ENCODE results near the gene OR1A1.
"Not testable (repeated sequence)": the region's sequence is repeated elsewhere in the genome, so short reads cannot be mapped to it uniquely, and the experiment has no call there.

OR1A1 gene

GRCh38 chr17:3207367-3207766 lies at the start of gene OR1A1:
OR1A1 (plus strand) TSS chr17:3207667; CDS start chr17:3215621, 7,954 bp downstream.
- no peaks in the 10 kb centered on the region for H3K36me3 ChIP-seq (ENCODE audit: control insufficient read depth in 5 of 5, insufficient read depth in 5 of 5, low read length in 5 of 5)
- no peak within 1 kb of the TSS for H3K9ac ChIP-seq (ENCODE audit: low read length in 5 of 5)
- peaks cover 0 to 10% (median under 1%) of the 10 kb centered on the region in 5 donors for H3K9me3 ChIP-seq (ENCODE audit: control insufficient read depth in 5 of 5, low read length in 5 of 5)
- H3K4me3 ChIP-seq (ENCODE audit: low read depth in 1 of 5, low read length in 5 of 5): no peak within 1 kb of the TSS
- no peaks in the 10 kb centered on the region for H3K27me3 ChIP-seq (ENCODE audit: control insufficient read depth in 5 of 5, insufficient read depth in 4 of 5, low read length in 5 of 5)
- no peaks in the 10 kb centered on the region for H3K4me1 ChIP-seq (ENCODE audit: control insufficient read depth in 5 of 5, insufficient read depth in 5 of 5, low read length in 5 of 5)
- H3K27ac ChIP-seq (ENCODE audit: low read depth, low read length): no peak within 1 kb of the TSS

- Histone ChIP-seq H3K27ac (ENCODE audit: low read depth, low read length) (no peak overlapping the region), H3K27me3 (ENCODE audit: control insufficient read depth in 5 of 5, insufficient read depth in 4 of 5, low read length in 5 of 5) (peaks cover 0 to 9% (median 2%) of the 10 kb centered on the region in 5 donors), H3K9ac (ENCODE audit: low read length in 5 of 5) (no peak overlapping the region), H3K36me3 (ENCODE audit: control insufficient read depth in 5 of 5, insufficient read depth in 5 of 5, low read length in 5 of 5) (no peaks in the 10 kb centered on the region), H3K4me3 (ENCODE audit: low read depth in 1 of 5, low read length in 5 of 5) (no peak overlapping the region), H3K9me3 (ENCODE audit: control insufficient read depth in 5 of 5, low read length in 5 of 5) (peaks cover 3 to 20% (median 12%) of the 10 kb centered on the region in 5 donors), H3K4me1 (ENCODE audit: control insufficient read depth in 5 of 5, insufficient read depth in 5 of 5, low read length in 5 of 5) (no peaks in the 10 kb centered on the region)
Measured at GRCh38 chr17:3167574-3167973, 39.9 kb upstream of the OR1A1 start.

GRCh38 chr17:3189961-3190360 lies 17.5 kb upstream of the OR1A1 start:
- H3K4me1 ChIP-seq (ENCODE audit: control insufficient read depth in 5 of 5, insufficient read depth in 5 of 5, low read length in 5 of 5): no peaks in the 10 kb centered on the region
- no peaks in the 10 kb centered on the region for H3K36me3 ChIP-seq (ENCODE audit: control insufficient read depth in 5 of 5, insufficient read depth in 5 of 5, low read length in 5 of 5)
- H3K27me3 ChIP-seq (ENCODE audit: control insufficient read depth in 5 of 5, insufficient read depth in 4 of 5, low read length in 5 of 5): peaks cover 0 to 3% (median 0%) of the 10 kb centered on the region in 5 donors
- H3K27ac ChIP-seq (ENCODE audit: low read depth, low read length): no peak overlapping the region
- no peak overlapping the region for H3K9ac ChIP-seq (ENCODE audit: low read length in 5 of 5)
- no peaks in the 10 kb centered on the region for H3K9me3 ChIP-seq (ENCODE audit: control insufficient read depth in 5 of 5, low read length in 5 of 5)
- no peak overlapping the region for H3K4me3 ChIP-seq (ENCODE audit: low read depth in 1 of 5, low read length in 5 of 5)

GRCh38 chr17:3197219-3197618 lies 10.2 kb upstream of the OR1A1 start, which contains the start of gene OR1A2:
OR1A2 (plus strand) TSS chr17:3197519; CDS start chr17:3197519, 0 bp downstream.
- peaks cover 0 to 7% (median 0%) of the 10 kb centered on the region in 5 donors for H3K27me3 ChIP-seq (ENCODE audit: control insufficient read depth in 5 of 5, insufficient read depth in 4 of 5, low read length in 5 of 5)
- no peak within 1 kb of the TSS for H3K27ac ChIP-seq (ENCODE audit: low read depth, low read length)
- no peaks in the 10 kb centered on the region for H3K4me1 ChIP-seq (ENCODE audit: control insufficient read depth in 5 of 5, insufficient read depth in 5 of 5, low read length in 5 of 5)
- H3K9me3 ChIP-seq (ENCODE audit: control insufficient read depth in 5 of 5, low read length in 5 of 5): peaks cover 0 to 14% (median 3%) of the 10 kb centered on the region in 5 donors
- no peak within 1 kb of the TSS for H3K4me3 ChIP-seq (ENCODE audit: low read depth in 1 of 5, low read length in 5 of 5)
- H3K9ac ChIP-seq (ENCODE audit: low read length in 5 of 5): no peak within 1 kb of the TSS
- H3K36me3 ChIP-seq (ENCODE audit: control insufficient read depth in 5 of 5, insufficient read depth in 5 of 5, low read length in 5 of 5): no peaks in the 10 kb centered on the region

DNA sequence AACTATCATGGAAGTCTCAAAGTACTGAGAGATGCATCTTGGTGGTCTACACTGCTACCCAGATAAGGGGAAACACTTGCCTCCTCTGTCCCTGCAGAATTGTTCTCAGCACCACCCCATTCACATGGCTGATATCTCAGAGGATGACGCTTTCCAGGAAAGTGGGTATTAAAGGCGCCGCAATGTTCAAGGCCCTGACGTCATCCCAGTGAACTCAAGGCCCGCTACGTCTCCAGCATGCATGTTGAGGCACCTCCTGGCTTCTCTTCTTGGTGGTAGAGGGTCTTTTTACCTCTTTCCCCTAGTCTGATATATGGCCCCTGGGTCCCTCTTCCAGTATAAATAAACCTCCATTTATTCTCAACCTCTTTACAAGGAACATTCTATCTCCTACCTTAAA lies 1.0 kb downstream of the OR1A1 start:
- H3K4me1 ChIP-seq (ENCODE audit: control insufficient read depth in 5 of 5, insufficient read depth in 5 of 5, low read length in 5 of 5): no peaks in the 10 kb centered on the region
- H3K36me3 ChIP-seq (ENCODE audit: control insufficient read depth in 5 of 5, insufficient read depth in 5 of 5, low read length in 5 of 5): no peaks in the 10 kb centered on the region
- peaks cover 0 to 3% (median 0%) of the 10 kb centered on the region in 5 donors for H3K27me3 ChIP-seq (ENCODE audit: control insufficient read depth in 5 of 5, insufficient read depth in 4 of 5, low read length in 5 of 5)
- peaks cover 0 to 8% (median 0%) of the 10 kb centered on the region in 5 donors for H3K9me3 ChIP-seq (ENCODE audit: control insufficient read depth in 5 of 5, low read length in 5 of 5)
- H3K9ac ChIP-seq (ENCODE audit: low read length in 5 of 5): no peak overlapping the region
- no peak overlapping the region for H3K27ac ChIP-seq (ENCODE audit: low read depth, low read length)
- no peak overlapping the region for H3K4me3 ChIP-seq (ENCODE audit: low read depth in 1 of 5, low read length in 5 of 5)

DNA sequence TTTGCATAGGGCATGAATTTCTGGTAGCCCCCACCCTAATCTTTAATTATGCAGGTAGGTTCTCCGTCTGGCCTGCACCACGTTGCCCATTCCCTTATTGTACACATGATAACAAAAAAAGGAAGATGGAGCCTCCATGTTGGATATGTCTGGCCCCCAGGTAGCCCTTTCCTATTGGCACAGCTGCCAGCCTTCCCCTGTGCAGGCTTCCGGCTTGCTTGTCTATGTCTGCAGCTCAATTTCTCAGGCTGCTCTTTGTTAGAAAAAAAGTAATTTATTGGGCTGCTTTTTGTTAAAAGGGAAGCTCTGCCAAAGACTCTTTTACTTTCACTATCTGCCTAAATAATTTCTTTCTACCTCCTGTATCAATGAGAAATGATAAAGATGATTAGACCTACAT lies 5.5 kb downstream of the OR1A1 start:
- Histone ChIP-seq H3K36me3 (ENCODE audit: control insufficient read depth in 5 of 5, insufficient read depth in 5 of 5, low read length in 5 of 5) (no peaks in the 10 kb centered on the region), H3K9ac (ENCODE audit: low read length in 5 of 5) (no peak overlapping the region), H3K4me3 (ENCODE audit: low read depth in 1 of 5, low read length in 5 of 5) (no peak overlapping the region), H3K27me3 (ENCODE audit: control insufficient read depth in 5 of 5, insufficient read depth in 4 of 5, low read length in 5 of 5) (peaks cover 0 to 3% (median 0%) of the 10 kb centered on the region in 5 donors), H3K9me3 (ENCODE audit: control insufficient read depth in 5 of 5, low read length in 5 of 5) (peaks cover 0 to 2% (median 0%) of the 10 kb centered on the region in 5 donors), H3K27ac (ENCODE audit: low read depth, low read length) (no peak overlapping the region), H3K4me1 (ENCODE audit: control insufficient read depth in 5 of 5, insufficient read depth in 5 of 5, low read length in 5 of 5) (no peaks in the 10 kb centered on the region)

DNA sequence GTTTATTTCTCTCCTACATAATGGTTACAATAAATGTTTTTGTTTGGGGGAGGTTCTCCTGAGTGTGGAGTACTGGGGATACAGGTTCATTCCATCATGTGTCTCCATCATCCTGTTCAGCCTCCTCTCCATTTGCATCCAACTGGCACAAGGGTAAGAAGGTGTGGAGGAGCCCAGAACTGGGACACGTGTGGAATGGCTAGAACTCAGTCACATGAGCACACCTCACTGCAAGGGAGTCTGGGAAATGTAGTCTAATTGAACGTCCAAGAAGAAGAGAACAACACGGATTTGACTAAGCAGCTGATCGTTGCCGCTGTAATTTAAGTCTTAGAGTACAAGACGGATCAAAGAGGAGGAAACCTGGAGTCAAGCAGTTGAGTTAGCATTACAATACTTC lies 6.1 kb downstream of the OR1A1 start:
- Histone ChIP-seq H3K4me1 (ENCODE audit: control insufficient read depth in 5 of 5, insufficient read depth in 5 of 5, low read length in 5 of 5) (no peaks in the 10 kb centered on the region), H3K9me3 (ENCODE audit: control insufficient read depth in 5 of 5, low read length in 5 of 5) (peaks cover 0 to 3% (median 2%) of the 10 kb centered on the region in 5 donors), H3K27me3 (ENCODE audit: control insufficient read depth in 5 of 5, insufficient read depth in 4 of 5, low read length in 5 of 5) (peaks cover 0 to 3% (median 0%) of the 10 kb centered on the region in 5 donors), H3K4me3 (ENCODE audit: low read depth in 1 of 5, low read length in 5 of 5) (no peak overlapping the region), H3K36me3 (ENCODE audit: control insufficient read depth in 5 of 5, insufficient read depth in 5 of 5, low read length in 5 of 5) (no peaks in the 10 kb centered on the region), H3K9ac (ENCODE audit: low read length in 5 of 5) (no peak overlapping the region), H3K27ac (ENCODE audit: low read depth, low read length) (no peak overlapping the region)

DNA sequence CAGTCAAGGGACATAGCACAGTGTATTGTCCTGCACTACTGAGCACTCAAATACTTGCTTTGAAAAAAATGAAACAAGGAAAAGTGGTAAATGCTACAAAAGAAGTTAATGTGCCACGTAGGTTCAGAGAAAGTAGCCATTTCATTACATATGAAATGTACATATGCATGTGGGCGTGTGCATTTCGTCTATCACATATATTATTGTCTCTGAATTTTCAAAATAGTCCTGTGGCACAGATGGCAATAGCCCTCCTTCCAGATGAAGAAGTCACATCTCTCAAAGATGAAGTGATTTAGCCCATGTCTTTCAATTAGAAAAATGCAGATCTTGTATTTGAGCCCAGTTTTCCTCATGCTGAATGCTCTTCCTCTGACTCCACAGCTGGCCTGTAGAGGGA lies 12.5 kb downstream of the OR1A1 start:
- H3K27me3 ChIP-seq (ENCODE audit: control insufficient read depth in 5 of 5, insufficient read depth in 4 of 5, low read length in 5 of 5); H3K9me3 ChIP-seq (ENCODE audit: control insufficient read depth in 5 of 5, low read length in 5 of 5); H3K36me3 ChIP-seq (ENCODE audit: control insufficient read depth in 5 of 5, insufficient read depth in 5 of 5, low read length in 5 of 5); H3K4me3 ChIP-seq (ENCODE audit: low read depth in 1 of 5, low read length in 5 of 5); H3K27ac ChIP-seq (ENCODE audit: low read depth, low read length); H3K9ac ChIP-seq (ENCODE audit: low read length in 5 of 5); H3K4me1 ChIP-seq (ENCODE audit: control insufficient read depth in 5 of 5, insufficient read depth in 5 of 5, low read length in 5 of 5): not testable (repeated sequence)

- Histone ChIP-seq H3K4me3 (ENCODE audit: low read depth in 1 of 5, low read length in 5 of 5) (no peak overlapping the region), H3K4me1 (ENCODE audit: control insufficient read depth in 5 of 5, insufficient read depth in 5 of 5, low read length in 5 of 5) (no peaks in the 10 kb centered on the region), H3K27me3 (ENCODE audit: control insufficient read depth in 5 of 5, insufficient read depth in 4 of 5, low read length in 5 of 5) (no peaks in the 10 kb centered on the region), H3K27ac (ENCODE audit: low read depth, low read length) (no peak overlapping the region), H3K9ac (ENCODE audit: low read length in 5 of 5) (no peak overlapping the region), H3K9me3 (ENCODE audit: control insufficient read depth in 5 of 5, low read length in 5 of 5) (peaks cover 0 to 4% (median 1%) of the 10 kb centered on the region in 5 donors), H3K36me3 (ENCODE audit: control insufficient read depth in 5 of 5, insufficient read depth in 5 of 5, low read length in 5 of 5) (no peaks in the 10 kb centered on the region)
Measured at GRCh38 chr17:3221850-3222249, 14.4 kb downstream of the OR1A1 start.

- Histone ChIP-seq H3K9ac (ENCODE audit: low read length in 5 of 5) (no peak overlapping the region), H3K27ac (ENCODE audit: low read depth, low read length) (no peak overlapping the region), H3K4me3 (ENCODE audit: low read depth in 1 of 5, low read length in 5 of 5) (no peak overlapping the region), H3K36me3 (ENCODE audit: control insufficient read depth in 5 of 5, insufficient read depth in 5 of 5, low read length in 5 of 5) (no peaks in the 10 kb centered on the region), H3K27me3 (ENCODE audit: control insufficient read depth in 5 of 5, insufficient read depth in 4 of 5, low read length in 5 of 5) (no peaks in the 10 kb centered on the region), H3K4me1 (ENCODE audit: control insufficient read depth in 5 of 5, insufficient read depth in 5 of 5, low read length in 5 of 5) (no peaks in the 10 kb centered on the region), H3K9me3 (ENCODE audit: control insufficient read depth in 5 of 5, low read length in 5 of 5) (peaks cover 0 to 4% (median 0%) of the 10 kb centered on the region in 5 donors)
Measured at GRCh38 chr17:3222505-3222904, 15.0 kb downstream of the OR1A1 start.
